Mesothelial cell of epicardium (in vitro differentiated cells): ENCODE results near the gene KRT38. TPM values are rescaled to one million over a fixed set of nuclear protein-coding genes. Genes with fewer than 3 reads are reported as not detected.

Experiments used
- DNase-seq, 2 experiments: peaks; one replicate each; pipeline ENCODE4 v3.0.0; 2021; ENCODE audit warnings: low spot score in 2 of 2; ENCODE audit not compliant: unreplicated experiment in 2 of 2
- H3K27ac Mint-ChIP-seq: 2 replicates; pipeline ENCODE4 v1.8.0; 2021; ENCODE audit warnings: mixed read lengths
- H3K27me3 Mint-ChIP-seq: 2 replicates; pipeline ENCODE4 v1.8.0; 2021; ENCODE audit warnings: low read depth, mixed read lengths
- H3K36me3 Mint-ChIP-seq: 2 replicates; pipeline ENCODE4 v1.8.0; 2021; ENCODE audit warnings: mixed read lengths
- H3K4me1 Mint-ChIP-seq: 2 replicates; pipeline ENCODE4 v1.8.0; 2021; ENCODE audit warnings: mixed read lengths
- H3K4me3 Mint-ChIP-seq: 2 replicates; pipeline ENCODE4 v1.8.0; 2021; ENCODE audit warnings: mild to moderate bottlenecking, moderate library complexity, mixed read lengths
- H3K9me3 Mint-ChIP-seq: 2 replicates; pipeline ENCODE4 v1.8.0; 2021; ENCODE audit warnings: mixed read lengths
- CTCF ChIP-seq: fragments of 200-600 bp; sonication (generic); IDR thresholded peaks from one replicate; pipeline ENCODE4 v1.5.0; 2021; ENCODE audit warnings: antibody characterized with exemption; ENCODE audit not compliant: unreplicated experiment
- total RNA-seq: library from RNA; stranded (reverse); gene quantifications from 3 replicates; pipeline ENCODE4 v1.2.1, GENCODE V29; 2021

KRT38 gene
- total RNA-seq, 1 donor from 2014 or later = not detected

GRCh38 chr17:41457676-41458075 is 16.9 kb upstream of the KRT38 start:
- no peak for DNase-seq
- Mint-ChIP-seq H3K4me1 (peaks cover 26% of the 10 kb centered on the region), H3K36me3 (no peaks in the 10 kb centered on the region), H3K27me3 (no peaks in the 10 kb centered on the region), H3K9me3 (no peaks in the 10 kb centered on the region), H3K27ac (peak overlapping the region; percentile 29), H3K4me3 (no peak overlapping the region)
- no peak for TF ChIP-seq CTCF

- H3K27me3 Mint-ChIP-seq = no peaks in the 10 kb centered on the region
- no peak overlapping the region for H3K4me3 Mint-ChIP-seq
- DNase-seq = no peak
- peaks cover 26% of the 10 kb centered on the region for H3K4me1 Mint-ChIP-seq
- no peak overlapping the region for H3K27ac Mint-ChIP-seq
- peaks cover 4% of the 10 kb centered on the region for H3K36me3 Mint-ChIP-seq
- TF ChIP-seq CTCF = no peak
- peaks cover 4% of the 10 kb centered on the region for H3K9me3 Mint-ChIP-seq
Measured at GRCh38 chr17:41456204-41456603, 15.4 kb upstream of the KRT38 start.

GRCh38 chr17:41455236-41455635 is 14.5 kb upstream of the KRT38 start:
- no peak for DNase-seq

GRCh38 chr17:41453066-41453465 is 12.3 kb upstream of the KRT38 start:
- H3K9me3 Mint-ChIP-seq = peaks cover 14% of the 10 kb centered on the region
- H3K27ac Mint-ChIP-seq = no peak overlapping the region
- H3K4me3 Mint-ChIP-seq = no peak overlapping the region
- no peak for DNase-seq
- H3K27me3 Mint-ChIP-seq = no peaks in the 10 kb centered on the region
- no peak for TF ChIP-seq CTCF
- H3K4me1 Mint-ChIP-seq = peaks cover 9% of the 10 kb centered on the region
- H3K36me3 Mint-ChIP-seq = peaks cover 6% of the 10 kb centered on the region

More at GRCh38 chr17:41455236-41455635, 14.5 kb upstream of the KRT38 start:
- no peak for TF ChIP-seq CTCF
- Mint-ChIP-seq H3K36me3 (peaks cover 6% of the 10 kb centered on the region), H3K4me1 (peaks cover 21% of the 10 kb centered on the region), H3K27ac (no peak overlapping the region), H3K27me3 (no peaks in the 10 kb centered on the region), H3K9me3 (peaks cover 12% of the 10 kb centered on the region), H3K4me3 (no peak overlapping the region)

GRCh38 chr17:41452281-41452680 is 11.5 kb upstream of the KRT38 start:
- H3K9me3 Mint-ChIP-seq = peaks cover 14% of the 10 kb centered on the region
- no peak for DNase-seq
- no peak for TF ChIP-seq CTCF
- H3K4me3 Mint-ChIP-seq = no peak overlapping the region
- H3K27ac Mint-ChIP-seq = no peak overlapping the region
- peaks cover 1% of the 10 kb centered on the region for H3K4me1 Mint-ChIP-seq
- peaks cover 6% of the 10 kb centered on the region for H3K36me3 Mint-ChIP-seq
- H3K27me3 Mint-ChIP-seq = no peaks in the 10 kb centered on the region

GRCh38 chr17:41451154-41451728 is 10.5 kb upstream of the KRT38 start:
- Mint-ChIP-seq H3K27ac (no peak overlapping the region), H3K27me3 (no peaks in the 10 kb centered on the region), H3K9me3 (peaks cover 14% of the 10 kb centered on the region), H3K4me1 (peaks cover 2% of the 10 kb centered on the region), H3K36me3 (peaks cover 6% of the 10 kb centered on the region), H3K4me3 (no peak overlapping the region)
- DNase-seq = no peak
- no peak for TF ChIP-seq CTCF
